NCI-H1048 (cell line): ENCODE results near the gene ST6GAL1.
"Not testable (repeated sequence)": the region's sequence is repeated elsewhere in the genome, so short reads cannot be mapped to it uniquely, and the experiment has no call there.

Source experiments
- DNase-seq: peaks from one replicate; lab custom pipeline; 2025; lab: John Stamatoyannopoulos, UW

ST6GAL1 gene, protein sequence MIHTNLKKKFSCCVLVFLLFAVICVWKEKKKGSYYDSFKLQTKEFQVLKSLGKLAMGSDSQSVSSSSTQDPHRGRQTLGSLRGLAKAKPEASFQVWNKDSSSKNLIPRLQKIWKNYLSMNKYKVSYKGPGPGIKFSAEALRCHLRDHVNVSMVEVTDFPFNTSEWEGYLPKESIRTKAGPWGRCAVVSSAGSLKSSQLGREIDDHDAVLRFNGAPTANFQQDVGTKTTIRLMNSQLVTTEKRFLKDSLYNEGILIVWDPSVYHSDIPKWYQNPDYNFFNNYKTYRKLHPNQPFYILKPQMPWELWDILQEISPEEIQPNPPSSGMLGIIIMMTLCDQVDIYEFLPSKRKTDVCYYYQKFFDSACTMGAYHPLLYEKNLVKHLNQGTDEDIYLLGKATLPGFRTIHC

DNA sequence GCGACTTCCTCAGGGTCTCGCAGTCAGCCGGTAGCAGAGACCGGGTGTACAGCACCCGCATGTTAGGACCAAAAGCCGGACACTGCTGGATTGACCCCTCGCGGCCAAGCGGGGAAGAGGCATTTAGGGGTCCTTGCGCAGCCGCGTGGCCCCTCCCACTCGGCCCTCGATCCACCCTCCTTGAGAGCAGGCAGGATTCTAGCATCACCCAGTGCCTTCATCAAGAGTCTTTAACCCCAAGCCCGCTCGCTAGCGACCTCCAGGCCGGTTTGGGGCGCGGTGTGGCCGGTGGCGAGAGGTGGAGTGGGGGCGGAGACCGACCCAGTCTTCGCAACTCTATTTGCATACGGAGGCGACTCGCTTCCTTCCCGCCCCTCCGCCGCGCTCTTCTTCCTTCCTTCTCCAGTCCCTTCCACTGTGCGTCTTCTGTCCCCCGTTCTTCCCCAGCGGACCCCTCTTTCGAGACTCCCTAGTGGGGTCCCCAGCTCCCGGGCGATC lies at the start of gene ST6GAL1:
TSS of gene ST6GAL1 (plus strand) at position 384 of the 498 bp plus-strand sequence. CDS start 112,178 bp downstream, outside the sequence.
- DNase-seq = no peak

DNA sequence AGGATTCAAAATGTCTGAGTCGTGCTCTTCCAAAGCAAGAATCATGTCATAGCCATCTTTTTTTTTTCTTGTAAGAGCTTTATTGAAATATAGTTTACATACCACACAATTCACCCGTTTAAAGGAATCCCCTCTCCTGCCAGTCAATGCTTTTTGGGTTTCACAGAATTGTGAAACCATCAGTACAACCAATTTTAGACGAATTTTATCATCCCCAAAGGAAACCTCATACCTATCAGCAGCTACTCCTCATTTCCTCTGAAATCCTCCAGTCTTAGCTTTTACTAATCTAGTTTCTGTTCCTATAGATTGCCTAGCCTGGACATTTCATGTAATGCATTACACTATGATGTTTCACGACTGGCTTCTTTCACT lies 48.2 kb upstream of the ST6GAL1 start:
- no peak for DNase-seq

DNA sequence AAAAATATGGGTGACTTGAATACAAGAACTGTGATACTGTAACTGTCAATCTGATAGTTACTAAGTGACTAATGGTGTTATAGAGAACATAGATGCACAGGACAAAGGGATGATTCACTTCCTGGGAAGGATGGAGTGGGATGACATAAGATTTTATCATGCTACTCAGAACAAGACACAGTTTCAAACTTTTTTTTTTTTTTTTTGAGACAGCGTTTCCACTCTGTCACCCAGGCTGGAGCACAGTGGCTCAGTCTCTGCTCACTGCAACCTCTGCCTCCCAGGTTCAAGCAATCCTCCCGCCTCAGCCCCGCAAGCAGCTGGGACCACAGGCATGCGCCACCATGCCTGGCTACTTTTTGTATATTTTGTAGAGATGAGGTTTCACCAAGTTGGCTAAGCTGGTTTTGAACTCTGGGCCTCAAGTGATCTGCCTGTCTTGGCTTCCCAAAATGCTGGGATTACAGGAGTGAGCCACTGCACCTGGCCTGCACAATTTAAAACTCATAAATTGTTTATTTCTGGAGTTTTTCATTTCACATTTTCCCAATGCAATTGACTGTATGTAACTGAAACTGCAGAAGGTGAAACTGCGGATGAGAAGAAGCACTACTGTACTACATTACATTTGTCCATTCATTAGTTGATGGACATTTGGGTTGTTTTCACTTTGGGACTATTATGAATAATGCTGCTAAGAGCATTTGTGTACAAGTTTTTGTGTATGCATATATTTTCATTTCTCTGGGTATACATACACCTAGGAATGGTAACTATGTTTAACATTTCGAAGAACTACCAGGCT lies 47.2 kb upstream of the ST6GAL1 start:
- DNase-seq = no peak

DNA sequence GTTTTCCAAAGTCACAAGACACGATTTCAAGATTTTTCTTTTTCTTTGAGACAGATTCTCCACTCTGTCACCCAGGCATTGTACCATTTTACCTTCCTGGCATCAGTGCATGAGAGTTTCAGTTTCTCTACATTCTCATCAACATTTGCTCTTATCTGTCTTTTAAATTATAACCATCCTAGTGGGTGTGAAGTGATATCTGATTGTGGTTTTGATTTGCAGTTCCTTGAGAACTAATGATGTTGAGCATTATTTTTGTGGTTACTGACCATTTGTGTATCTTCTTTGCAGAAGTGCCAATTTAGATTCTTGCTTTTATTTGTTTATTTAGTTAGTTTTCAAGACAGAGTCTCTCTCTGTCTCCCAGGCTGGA lies 46.7 kb upstream of the ST6GAL1 start:
- no peak for DNase-seq

DNA sequence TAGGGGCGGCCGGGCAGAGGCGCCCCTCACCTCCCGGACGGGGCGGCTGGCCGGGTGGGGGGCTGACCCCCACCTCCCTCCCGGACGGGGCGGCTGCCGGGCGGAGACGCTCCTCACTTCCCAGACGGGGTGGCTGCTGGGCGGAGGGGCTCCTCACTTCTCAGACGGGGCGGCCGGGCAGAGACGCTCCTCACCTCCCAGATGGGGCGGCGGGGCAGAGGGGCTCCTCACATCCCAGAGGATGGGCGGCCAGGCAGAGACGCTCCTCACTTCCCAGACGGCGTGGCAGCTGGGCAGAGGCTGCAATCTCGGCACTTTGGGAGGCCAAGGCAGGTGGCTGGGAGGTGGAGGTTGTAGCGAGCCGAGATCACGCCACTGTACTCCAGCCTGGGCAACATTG lies 45.5 kb upstream of the ST6GAL1 start:
- not testable (repeated sequence) for DNase-seq

DNA sequence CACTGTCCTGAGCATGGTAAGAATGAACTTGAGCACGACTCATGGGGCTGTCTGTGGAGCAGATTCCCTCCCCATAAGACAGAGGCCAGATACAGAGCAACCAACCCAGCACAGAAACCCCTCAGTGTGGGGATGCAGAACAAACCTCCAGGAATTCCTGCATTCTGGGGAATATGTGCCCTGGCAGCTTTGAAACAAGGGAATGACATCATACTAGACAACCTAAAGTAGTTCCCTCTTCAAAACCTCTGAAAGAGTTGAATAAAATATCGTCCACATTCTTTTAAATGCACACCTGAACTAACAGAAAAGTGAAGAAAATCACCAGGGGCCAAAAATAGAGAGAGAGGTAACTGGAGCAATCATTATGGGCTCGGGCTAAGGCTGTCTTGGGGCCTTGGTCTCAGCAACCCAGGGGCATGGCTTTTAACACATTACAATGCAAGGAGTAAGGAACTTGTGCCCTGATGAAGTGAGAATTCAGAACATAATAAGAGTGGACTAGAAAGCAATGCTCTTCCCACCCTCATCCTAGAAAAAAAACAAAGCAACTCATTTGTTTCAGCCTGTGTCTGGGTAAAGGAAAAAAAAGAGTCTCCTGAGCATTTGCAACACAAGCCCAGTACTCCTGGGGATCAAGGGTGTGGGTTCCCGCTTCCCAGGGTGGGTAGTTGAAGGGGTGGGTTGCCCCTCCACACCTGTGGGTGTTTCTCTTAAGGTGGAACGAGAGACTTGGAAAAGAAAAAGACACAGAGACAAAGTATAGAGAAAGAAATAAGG lies 43.9 kb upstream of the ST6GAL1 start:
- DNase-seq = no peak

DNA sequence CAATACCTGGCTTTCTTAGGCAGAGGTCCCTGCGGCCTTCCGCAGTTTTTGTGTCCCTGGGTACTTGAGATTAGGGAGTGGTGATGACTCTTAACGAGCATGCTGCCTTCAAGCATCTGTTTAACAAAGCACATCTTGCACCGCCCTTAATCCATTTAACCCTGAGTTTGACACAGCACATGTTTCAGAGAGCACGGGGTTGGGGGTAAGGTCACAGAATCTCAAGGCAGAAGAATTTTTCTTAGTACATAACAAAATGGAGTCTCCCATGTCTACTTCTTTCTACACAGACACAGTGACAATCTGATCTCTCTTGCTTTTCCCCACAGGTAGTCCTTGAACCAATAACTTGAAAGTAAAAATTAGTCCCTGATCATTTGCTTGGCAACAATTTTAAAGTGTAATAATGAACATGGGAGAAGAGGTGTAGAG lies 42.8 kb upstream of the ST6GAL1 start:
- DNase-seq = not testable (repeated sequence)

DNA sequence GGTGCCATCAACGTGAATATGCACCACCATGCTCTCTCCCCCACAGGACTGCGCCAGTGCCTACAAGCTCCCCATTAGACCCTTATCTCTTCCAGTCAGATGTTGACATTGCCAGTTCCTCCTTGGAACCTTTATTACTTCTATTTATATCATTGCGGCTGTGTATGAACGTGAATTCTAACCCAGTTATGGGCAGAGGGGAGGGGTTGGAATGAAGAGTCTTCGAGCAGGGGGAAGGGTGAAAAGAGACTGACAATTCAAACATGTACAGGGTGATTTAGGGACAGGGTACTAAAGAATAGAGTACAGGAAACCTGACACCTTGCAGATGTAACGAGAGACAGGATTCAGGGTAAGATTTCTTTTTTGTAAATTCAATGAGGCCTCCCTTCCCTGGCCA lies 41.8 kb upstream of the ST6GAL1 start:
- DNase-seq = no peak

DNA sequence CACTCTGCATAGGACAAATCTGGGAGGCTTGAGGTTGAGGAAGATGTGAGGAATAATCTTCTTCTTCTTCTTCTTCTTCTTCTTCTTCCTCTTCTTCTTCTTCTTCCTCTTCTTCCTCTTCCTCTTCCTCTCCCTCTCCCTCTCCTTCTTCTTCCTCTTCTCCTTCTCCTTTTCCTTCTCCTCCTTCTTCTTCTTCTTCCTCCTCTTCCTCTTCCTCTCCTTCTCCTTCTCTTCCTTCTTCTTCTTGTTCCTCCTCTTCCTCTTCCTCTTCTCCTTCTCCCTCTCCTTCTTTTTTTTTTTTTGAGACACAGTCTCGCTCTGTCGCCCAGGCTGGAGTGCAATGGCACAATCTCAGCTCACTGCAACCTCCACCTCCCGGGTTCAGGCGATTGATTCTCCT lies 40.6 kb upstream of the ST6GAL1 start:
- DNase-seq = not testable (repeated sequence)

DNA sequence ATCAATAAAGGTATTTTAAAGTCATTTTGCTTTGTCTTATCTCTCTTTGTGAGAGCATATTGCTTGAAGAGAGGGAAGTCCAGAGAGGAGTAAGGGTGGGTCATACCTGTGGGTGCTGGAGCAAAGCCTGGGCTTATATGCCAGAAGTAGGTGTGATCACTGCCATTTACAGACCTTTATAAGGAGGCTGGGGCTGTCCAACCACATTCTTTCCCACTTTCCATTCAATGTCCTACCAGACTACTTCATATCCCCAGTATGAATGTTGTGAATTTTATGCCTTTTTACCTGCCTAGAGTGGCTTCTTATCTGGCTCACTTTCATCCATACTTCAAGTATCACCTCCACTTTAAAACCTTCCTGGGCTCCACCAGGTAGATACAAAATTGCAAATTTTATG lies 39.4 kb upstream of the ST6GAL1 start:
- DNase-seq = no peak

DNA sequence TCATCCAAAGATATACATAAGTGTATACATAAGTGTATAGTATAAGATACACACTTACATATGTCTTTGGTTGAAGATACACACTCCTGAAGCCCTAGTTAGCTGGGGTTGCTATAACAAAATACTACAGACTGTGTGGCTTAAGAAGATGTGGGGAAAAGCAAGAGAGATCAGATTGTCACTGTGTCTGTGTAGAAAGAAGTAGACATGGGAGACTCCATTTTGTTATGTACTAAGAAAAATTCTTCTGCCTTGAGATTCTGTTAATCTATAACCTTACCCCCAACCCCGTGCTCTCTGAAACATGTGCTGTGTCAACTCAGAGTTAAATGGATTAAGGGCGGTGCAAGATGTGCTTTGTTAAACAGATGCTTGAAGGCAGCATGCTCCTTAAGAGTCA lies 37.3 kb upstream of the ST6GAL1 start:
- DNase-seq = not testable (repeated sequence)

DNA sequence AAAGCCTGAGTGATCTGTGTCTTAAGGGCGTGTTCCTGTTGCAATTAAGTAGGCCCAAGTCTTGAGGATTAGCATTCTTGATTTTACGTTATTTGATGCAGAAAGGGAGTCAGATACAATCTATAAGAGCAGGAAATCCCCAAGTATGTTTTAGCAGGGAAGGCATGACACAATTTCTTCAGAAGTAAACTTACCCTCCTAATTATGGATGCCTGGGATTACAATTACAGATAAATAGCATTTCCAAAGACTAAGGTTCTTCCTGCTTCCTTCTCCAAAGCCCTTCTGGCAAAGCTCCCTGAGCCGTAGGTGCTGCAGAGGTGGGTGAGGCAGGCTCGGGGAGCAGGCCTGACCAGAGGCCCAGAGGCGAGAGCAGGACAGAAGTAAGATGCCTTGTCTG lies 34.9 kb upstream of the ST6GAL1 start:
- no peak for DNase-seq

DNA sequence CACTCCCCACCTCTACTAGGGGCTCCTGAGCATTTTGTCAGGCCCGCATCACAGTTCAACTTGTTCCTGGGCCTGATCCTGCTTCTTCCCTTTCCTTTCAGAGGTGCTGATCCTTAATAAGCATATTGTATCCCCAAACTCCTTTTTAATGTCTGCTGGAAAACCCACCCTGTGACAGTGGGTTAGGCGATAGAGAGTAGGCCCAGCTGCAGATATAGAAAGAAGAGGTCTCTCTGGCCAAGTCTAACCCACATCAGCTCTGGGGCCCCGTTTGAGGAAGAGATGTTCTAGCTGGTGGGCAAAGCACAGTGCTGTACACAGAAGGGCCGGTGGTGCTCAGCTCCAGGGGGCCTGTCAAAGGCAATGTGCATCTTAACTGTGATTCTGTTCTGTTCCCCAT lies 34.3 kb upstream of the ST6GAL1 start:
- DNase-seq = no peak

DNA sequence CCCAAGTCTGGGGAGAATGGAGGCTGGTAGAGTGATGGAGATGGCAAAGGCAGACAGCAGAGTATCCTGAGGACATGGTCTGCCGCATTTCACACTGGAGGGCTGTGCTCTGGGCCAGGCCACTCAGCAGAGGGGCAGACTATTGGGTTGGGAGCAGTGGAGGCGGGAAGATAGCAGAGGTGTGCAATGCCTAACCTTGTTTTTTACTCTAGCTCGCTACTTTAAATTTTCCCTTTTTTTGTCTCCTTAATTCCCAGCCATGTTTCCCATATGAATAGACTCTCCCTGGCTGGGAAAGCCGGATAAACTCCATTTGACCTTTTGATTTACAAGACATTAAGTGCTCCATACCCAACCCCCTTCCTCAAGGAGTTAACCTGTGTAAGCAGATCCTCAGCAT lies 33.5 kb upstream of the ST6GAL1 start:
- DNase-seq = no peak

DNA sequence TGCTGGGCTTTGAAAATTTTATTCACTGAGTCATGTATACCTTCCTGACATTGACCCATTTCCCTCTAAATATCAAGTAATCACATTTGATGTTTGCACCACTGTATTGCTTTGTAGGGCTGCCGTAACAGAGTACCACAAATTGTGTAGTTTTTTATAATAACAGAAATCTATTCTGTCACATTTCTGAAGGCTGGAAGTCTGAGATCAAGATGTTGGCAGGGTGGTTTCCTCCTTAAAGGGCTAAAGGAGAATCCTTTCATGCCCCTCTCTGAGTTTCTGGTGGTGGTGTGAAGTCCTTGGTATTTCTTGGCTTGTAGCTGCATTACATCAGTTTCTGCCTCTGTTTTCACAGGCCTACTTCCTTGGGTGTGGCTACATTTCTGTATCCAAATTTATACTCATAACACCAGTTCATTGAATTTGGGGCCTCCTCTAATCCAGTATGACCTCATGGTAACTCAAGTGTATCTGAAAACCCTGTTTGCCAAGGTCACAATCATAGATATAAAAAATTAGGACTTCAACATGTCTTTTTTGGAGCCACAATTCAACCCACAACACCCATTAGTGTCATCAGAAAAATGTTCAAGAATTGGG lies 29.1 kb upstream of the ST6GAL1 start:
- DNase-seq = no peak

DNA sequence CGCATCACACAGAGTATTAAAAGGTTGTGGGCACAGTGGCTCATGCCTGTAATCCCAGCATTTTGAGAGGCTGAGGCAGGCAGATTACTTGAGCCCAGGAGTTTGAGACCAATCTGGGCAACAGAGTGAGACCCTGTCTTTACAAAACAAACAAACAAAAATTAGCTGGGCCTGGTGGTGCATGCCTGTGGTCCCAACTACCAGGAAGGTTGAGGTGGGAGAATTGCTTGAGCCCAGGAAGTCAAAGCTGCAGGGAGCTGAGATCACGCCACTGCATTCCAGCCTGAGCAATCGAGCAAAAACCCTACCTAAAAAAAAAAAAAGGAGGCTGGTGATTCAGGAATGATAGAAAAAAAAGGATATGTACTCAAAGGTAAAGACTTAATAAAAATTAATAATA lies 28.2 kb upstream of the ST6GAL1 start:
- DNase-seq = no peak

DNA sequence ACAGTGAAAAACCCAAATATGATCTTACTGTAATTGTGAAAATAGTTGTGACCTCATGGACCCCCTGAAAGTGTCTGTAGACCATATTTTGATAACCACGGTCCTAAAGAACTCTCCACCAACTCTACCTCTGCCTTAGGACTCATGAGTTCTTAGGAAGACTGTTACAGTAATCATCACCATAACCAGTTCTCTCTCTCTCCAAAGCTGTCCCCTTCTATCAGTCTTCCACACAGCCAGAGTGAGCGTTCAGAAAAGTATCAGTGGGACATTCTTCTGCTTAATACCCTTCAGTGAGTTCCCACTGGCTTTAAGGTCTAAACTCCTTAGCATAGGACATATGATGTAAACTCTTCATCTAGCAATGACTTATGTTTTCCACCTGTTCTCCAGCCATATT lies 27.6 kb upstream of the ST6GAL1 start:
- no peak for DNase-seq

DNA sequence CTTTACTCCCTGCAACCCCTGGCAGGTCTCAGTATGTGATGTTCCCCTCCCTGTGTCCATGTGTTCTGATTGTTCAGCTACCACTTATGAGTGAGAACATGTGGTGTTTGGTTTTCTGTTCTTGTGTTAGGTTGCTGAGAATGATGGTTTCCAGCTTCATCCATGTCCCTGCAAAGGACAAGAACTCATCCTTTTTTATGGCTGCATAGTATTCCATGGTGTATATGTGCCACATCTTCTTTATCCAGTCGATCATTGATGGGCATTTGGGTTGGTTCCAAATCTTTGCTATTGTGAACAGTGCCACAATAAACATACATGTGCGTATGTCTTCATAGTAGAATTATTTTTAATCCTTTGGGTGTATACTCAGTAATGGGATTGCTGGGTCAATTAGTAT lies 26.6 kb upstream of the ST6GAL1 start:
- DNase-seq = not testable (repeated sequence)

DNA sequence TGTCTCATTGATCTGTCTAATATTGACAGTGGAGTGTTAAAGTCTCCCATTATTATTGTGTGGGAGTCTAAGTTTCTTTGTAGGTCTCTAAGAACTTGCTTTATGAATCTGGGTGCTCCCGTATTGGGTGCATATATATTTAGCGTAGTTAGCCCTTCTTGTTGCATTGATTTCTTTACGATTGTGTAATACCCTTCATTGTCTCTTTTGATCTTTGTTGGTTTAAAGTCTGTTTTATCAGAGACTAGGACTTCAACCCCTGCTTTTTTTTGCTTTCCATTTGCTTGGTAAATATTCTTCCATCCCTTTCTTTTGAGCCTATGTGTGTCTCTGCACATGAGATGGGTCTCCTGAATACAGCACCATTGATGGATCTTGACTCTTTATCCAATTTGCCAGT lies 23.3 kb upstream of the ST6GAL1 start:
- DNase-seq = not testable (repeated sequence)

DNA sequence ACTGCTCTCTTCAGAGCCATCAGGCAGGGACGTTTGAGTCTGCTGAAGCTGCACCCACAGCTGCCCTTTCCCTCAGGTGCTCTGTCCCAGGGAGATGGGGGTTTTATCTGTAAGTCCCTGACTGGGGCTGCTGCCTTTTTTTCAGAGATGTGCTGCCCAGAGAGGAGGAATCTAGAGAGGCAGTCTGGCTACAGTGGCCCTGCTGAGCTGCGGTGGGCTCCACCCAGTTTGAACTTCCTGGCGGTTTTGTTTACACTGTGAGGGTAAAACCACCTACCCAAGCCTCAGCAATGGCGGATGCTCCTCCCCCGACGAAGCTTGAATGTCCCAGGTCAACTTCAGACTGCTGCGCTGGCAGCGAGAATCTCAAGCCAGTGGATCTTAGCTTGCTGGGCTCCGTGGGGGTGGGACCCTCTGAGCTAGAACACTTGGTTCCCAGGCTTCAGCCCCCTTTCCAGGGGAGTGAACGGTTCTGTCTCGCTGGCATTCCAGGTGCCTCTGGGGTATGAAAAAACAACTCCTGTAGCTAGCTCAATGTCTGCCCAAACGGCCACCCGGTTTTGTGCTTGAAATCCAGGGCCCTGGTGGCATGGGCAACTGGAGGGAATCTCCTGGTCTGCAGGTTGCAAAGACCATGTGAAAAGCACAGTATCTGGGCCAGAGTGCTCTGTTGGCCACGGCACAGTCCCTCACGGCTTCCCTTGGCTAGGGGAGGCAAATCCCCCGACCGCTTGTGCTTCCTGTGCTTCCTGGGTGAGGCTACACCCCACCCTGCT lies 21.1 kb upstream of the ST6GAL1 start:
- DNase-seq = no peak
